Mesenchymal stem cell (in vitro differentiated cells and primary cell): ENCODE measurements around the gene PRDM8.

Source experiments
- DNase-seq: peaks from one replicate; pipeline ENCODE4 v3.0.0-alpha.2; 2013
- H2AFZ ChIP-seq: one replicate; pipeline ENCODE4 v1.6.1; 2013; ENCODE audit warnings: low read depth, mild to moderate bottlenecking, control low read depth, inconsistent platforms, low read length, moderate library complexity
- H2AK5ac ChIP-seq: 2 replicates; pipeline ENCODE4 v1.6.1; 2013; ENCODE audit warnings: low read length, moderate library complexity, mild to moderate bottlenecking, inconsistent platforms; ENCODE audit not compliant: severe bottlenecking
- H2BK120ac ChIP-seq: one replicate; pipeline ENCODE4 v1.6.1; 2013; ENCODE audit warnings: low read depth, mild to moderate bottlenecking, inconsistent platforms, low read length, moderate library complexity
- H2BK12ac ChIP-seq, 2 experiments: one replicate each; pipeline ENCODE4 v1.6.1; 2013; ENCODE audit warnings: inconsistent platforms in 2 of 2, low read length in 2 of 2, mild to moderate bottlenecking in 2 of 2, moderate library complexity in 2 of 2, control low read depth in 1 of 2
- H2BK15ac ChIP-seq: one replicate; pipeline ENCODE4 v1.6.1; 2013; ENCODE audit warnings: mild to moderate bottlenecking, low read depth, inconsistent platforms; ENCODE audit not compliant: poor library complexity, severe bottlenecking
- H2BK5ac ChIP-seq: 2 replicates; pipeline ENCODE4 v1.6.1; 2013; ENCODE audit warnings: low read depth, mild to moderate bottlenecking, low read length, control low read depth, inconsistent platforms; ENCODE audit not compliant: poor library complexity, severe bottlenecking
- H3K14ac ChIP-seq, 2 experiments: one replicate each; pipeline ENCODE4 v1.6.1; 2013; ENCODE audit warnings: inconsistent platforms in 2 of 2, low read length in 2 of 2, control low read depth in 1 of 2, mild to moderate bottlenecking in 1 of 2, moderate library complexity in 1 of 2
- H3K18ac ChIP-seq, 2 experiments: one replicate each; pipeline ENCODE4 v1.6.1; 2013; ENCODE audit warnings: inconsistent platforms in 2 of 2, low read length in 2 of 2, control low read depth in 1 of 2, low read depth in 1 of 2, mild to moderate bottlenecking in 1 of 2
- H3K23ac ChIP-seq, 2 experiments: one replicate each; pipeline ENCODE4 v1.6.1; 2013; ENCODE audit warnings: inconsistent platforms in 2 of 2, low read length in 2 of 2, mild to moderate bottlenecking in 2 of 2, moderate library complexity in 2 of 2, control low read depth in 1 of 2
- H3K27ac ChIP-seq: 2 replicates; pipeline ENCODE4 v1.5.1; 2013; ENCODE audit warnings: mild to moderate bottlenecking, moderate library complexity, low read length, control low read depth, inconsistent platforms; ENCODE audit not compliant: poor library complexity, severe bottlenecking
- H3K27me3 ChIP-seq, 2 experiments: 2 replicates each; pipeline versions ENCODE4 v1.6.1 to v1.7.0; 2013; ENCODE audit warnings: low read length in 2 of 2, mild to moderate bottlenecking in 2 of 2, moderate library complexity in 2 of 2, control low read depth in 1 of 2, inconsistent platforms in 1 of 2; ENCODE audit not compliant: control insufficient read depth in 1 of 2, insufficient read depth in 1 of 2
- H3K36me3 ChIP-seq, 2 experiments: 2 replicates each; pipeline versions ENCODE4 v1.6.1 to v1.7.0; 2013; ENCODE audit warnings: low read length in 2 of 2, control low read depth in 1 of 2, inconsistent platforms in 1 of 2, low read depth in 1 of 2, mild to moderate bottlenecking in 1 of 2; ENCODE audit not compliant: insufficient read depth in 2 of 2, control insufficient read depth in 1 of 2
- H3K4ac ChIP-seq, 2 experiments: one replicate each; pipeline ENCODE4 v1.6.1; 2013; ENCODE audit warnings: inconsistent platforms in 2 of 2, low read length in 2 of 2, mild to moderate bottlenecking in 2 of 2, moderate library complexity in 2 of 2, control low read depth in 1 of 2, low read depth in 1 of 2
- H3K4me1 ChIP-seq: 2 replicates; pipeline ENCODE4 v1.6.1; 2013; ENCODE audit warnings: low read depth, low read length, control low read depth; ENCODE audit not compliant: control insufficient read depth, insufficient read depth
- H3K4me2 ChIP-seq: 2 replicates; pipeline ENCODE4 v1.6.1; 2013; ENCODE audit warnings: low read length, mild to moderate bottlenecking, inconsistent platforms; ENCODE audit not compliant: poor library complexity, severe bottlenecking
- H3K4me3 ChIP-seq, 2 experiments: 2 replicates each; pipeline versions ENCODE4 v1.5.1 to v1.7.0; 2013; ENCODE audit warnings: low read length in 2 of 2, mild to moderate bottlenecking in 2 of 2, control low read depth in 1 of 2, low read depth in 1 of 2; ENCODE audit not compliant: insufficient read depth in 1 of 2
- H3K79me1 ChIP-seq: replicated peaks from 2 replicates; pipeline ENCODE4 v1.6.1; 2013; ENCODE audit warnings: mild to moderate bottlenecking, control low read depth, low read length, inconsistent platforms; ENCODE audit not compliant: poor library complexity, severe bottlenecking
- H3K9ac ChIP-seq: 2 replicates; pipeline ENCODE4 v1.7.0; 2013; ENCODE audit warnings: mild to moderate bottlenecking, low read length, moderate library complexity
- H3K9me3 ChIP-seq: 2 replicates; pipeline ENCODE4 v1.7.0; 2013; ENCODE audit warnings: mild to moderate bottlenecking, low read length; ENCODE audit not compliant: control insufficient read depth
- H4K8ac ChIP-seq: one replicate; pipeline ENCODE4 v1.6.1; 2013; ENCODE audit warnings: inconsistent platforms, mild to moderate bottlenecking, low read length, moderate library complexity
- H4K91ac ChIP-seq: one replicate; pipeline ENCODE4 v1.6.1; 2013; ENCODE audit warnings: mild to moderate bottlenecking, low read length, inconsistent platforms
- WGBS: methylation state at CpG from one replicate; pipeline ENCODE4 v1.1.7; 2013; ENCODE audit warnings: mixed read lengths; 5-methylcytosine and 5-hydroxymethylcytosine counted together

PRDM8 gene

GRCh38 chr4:80178964-80179363 lies 18.3 kb upstream of the PRDM8 start:
- 95% methylated on average over 4 of the region's 4 CpGs for WGBS
- H3K27ac ChIP-seq = no peak overlapping the region
- H3K23ac ChIP-seq = no peak overlapping the region
- H3K14ac ChIP-seq = no peak overlapping the region
- no peak overlapping the region for H2AFZ ChIP-seq
- H2BK15ac ChIP-seq = no peak overlapping the region
- H3K9ac ChIP-seq = no peak overlapping the region
- H3K36me3 ChIP-seq = no peaks in the 10 kb centered on the region
- peaks cover 9% of the 10 kb centered on the region for H3K9me3 ChIP-seq
- DNase-seq = no peak
- H3K4ac ChIP-seq = no peak overlapping the region
- H3K27me3 ChIP-seq = no peaks in the 10 kb centered on the region
- no peak overlapping the region for H2AK5ac ChIP-seq
- no peak overlapping the region for H2BK12ac ChIP-seq
- H3K4me2 ChIP-seq = no peak overlapping the region
- H4K8ac ChIP-seq = no peak overlapping the region
- H3K18ac ChIP-seq = no peak overlapping the region
- no peak overlapping the region for H2BK120ac ChIP-seq
- no peak overlapping the region for H3K4me3 ChIP-seq
- H2BK5ac ChIP-seq = no peak overlapping the region
- H3K79me1 ChIP-seq = no peaks in the 10 kb centered on the region
- H4K91ac ChIP-seq = no peak overlapping the region
- H3K4me1 ChIP-seq = peaks cover 6% of the 10 kb centered on the region

- Histone ChIP-seq H3K23ac (no peak overlapping the region), H3K79me1 (no peaks in the 10 kb centered on the region), H4K8ac (no peak overlapping the region), H3K27ac (no peak overlapping the region), H2BK15ac (no peak overlapping the region), H3K18ac (no peak overlapping the region), H3K9me3 (peaks cover 9% of the 10 kb centered on the region), H2BK5ac (no peak overlapping the region), H2AFZ (no peak overlapping the region), H2BK12ac (no peak overlapping the region), H2BK120ac (no peak overlapping the region), H3K9ac (no peak overlapping the region), H2AK5ac (no peak overlapping the region), H3K14ac (no peak overlapping the region), H3K4me3 (no peak overlapping the region), H4K91ac (no peak overlapping the region), H3K27me3 (no peaks in the 10 kb centered on the region), H3K36me3 (no peaks in the 10 kb centered on the region), H3K4me2 (no peak overlapping the region), H3K4ac (no peak overlapping the region), H3K4me1 (peaks cover 6% of the 10 kb centered on the region)
- DNase-seq = no peak
- 68% methylated on average over 3 of the region's 3 CpGs for WGBS
Observed at GRCh38 chr4:80179637-80180161, 17.6 kb upstream of the PRDM8 start.

GRCh38 chr4:80180743-80181142 lies 16.6 kb upstream of the PRDM8 start:
- H3K36me3 ChIP-seq = no peaks in the 10 kb centered on the region
- 83% methylated on average over 1 of the region's 3 CpGs for WGBS

DNA sequence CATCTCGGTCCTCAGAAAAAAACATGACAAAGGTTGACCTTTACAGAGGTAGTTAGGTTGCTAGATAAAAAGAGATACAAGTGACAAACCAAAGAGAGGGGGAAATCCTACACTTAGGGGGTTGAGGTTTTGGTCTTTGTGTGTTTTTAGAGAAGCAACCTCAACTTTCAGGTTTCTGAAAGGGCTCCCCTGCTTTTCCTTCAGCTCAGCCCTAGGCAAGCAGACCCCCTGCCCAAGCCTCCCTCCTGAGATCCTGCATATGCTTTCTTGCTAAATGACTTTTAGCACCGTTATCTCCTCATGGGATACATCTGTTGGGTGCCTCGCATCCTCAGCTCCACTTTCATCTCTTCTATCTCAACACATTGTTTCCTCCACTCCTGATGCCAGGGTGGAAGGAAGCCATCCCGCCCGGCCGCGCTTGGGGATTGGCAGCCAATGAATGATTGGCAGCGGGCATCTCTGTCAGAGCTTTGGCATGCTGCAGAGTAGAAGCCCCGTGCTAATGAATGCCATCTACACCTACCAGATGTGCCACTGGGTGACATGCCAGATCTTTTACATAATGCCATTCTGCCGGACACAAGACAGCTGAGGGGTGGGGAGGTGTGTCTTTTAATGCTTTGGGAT lies 15.0 kb upstream of the PRDM8 start:
- Histone ChIP-seq H2AFZ (no peak overlapping the region), H2BK12ac (no peak overlapping the region), H2AK5ac (no peak overlapping the region), H3K23ac (no peak overlapping the region), H2BK5ac (no peak overlapping the region), H3K18ac (no peak overlapping the region), H3K4ac (no peak overlapping the region), H3K9me3 (peaks cover 9% of the 10 kb centered on the region), H3K9ac (peak overlapping the region; percentile 97), H3K79me1 (peaks cover 2% of the 10 kb centered on the region), H3K4me2 (no peak overlapping the region), H3K27ac (no peak overlapping the region), H4K8ac (no peak overlapping the region), H2BK15ac (no peak overlapping the region), H3K4me3 (peak overlapping the region in 1 of 2 experiments; percentile 95), H3K14ac (no peak overlapping the region), H4K91ac (no peak overlapping the region), H3K27me3 (no peaks in the 10 kb centered on the region), H2BK120ac (no peak overlapping the region), H3K36me3 (no peaks in the 10 kb centered on the region), H3K4me1 (peaks cover 14% of the 10 kb centered on the region)
- 60% methylated on average over 8 of the region's 10 CpGs for WGBS
- DNase-seq = no peak

More at GRCh38 chr4:80180743-80181142, 16.6 kb upstream of the PRDM8 start:
- Histone ChIP-seq H3K27me3 (no peaks in the 10 kb centered on the region), H2BK120ac (no peak overlapping the region), H3K9ac (peak overlapping the region; percentile 57), H2AK5ac (no peak overlapping the region), H3K27ac (no peak overlapping the region), H2BK15ac (no peak overlapping the region), H2BK5ac (no peak overlapping the region), H3K23ac (no peak overlapping the region), H3K9me3 (peaks cover 9% of the 10 kb centered on the region), H3K79me1 (peaks cover 2% of the 10 kb centered on the region), H4K8ac (no peak overlapping the region), H3K4me2 (no peak overlapping the region), H3K4me3 (peak overlapping the region in 1 of 2 experiments; percentile 41), H3K14ac (no peak overlapping the region), H3K4me1 (peaks cover 10% of the 10 kb centered on the region), H2AFZ (no peak overlapping the region), H3K18ac (no peak overlapping the region), H3K4ac (no peak overlapping the region), H4K91ac (no peak overlapping the region), H2BK12ac (no peak overlapping the region)
- no peak for DNase-seq
